Heart left ventricle (tissue), 13 donors: Measurements from ENCODE around the gene MAP7D3.

Source experiments
- CTCF ChIP-seq, 12 donors: fragments of 200-600 bp; sonication (generic) in 4 of 12; IDR thresholded peaks; one replicate each; pipeline versions ENCODE4 v1.5.0 to v1.8.0; 2018 to 2022; ENCODE audit warnings: antibody characterized with exemption in 12 of 12, mild to moderate bottlenecking in 5 of 12
- POLR2A ChIP-seq, 2 donors: fragments of 450-650 bp; IDR thresholded peaks; one replicate each; pipeline ENCODE4 v1.6.1; 2017; ENCODE audit warnings: antibody characterized with exemption in 2 of 2, mild to moderate bottlenecking in 2 of 2, moderate library complexity in 2 of 2
- donor health status: ischemic (EF 13 %, LVEDD 7.1; RV severe dilation, severe dysfunction).
- donor health status: DM: no; HTN: yes; CAD: no.
- donor health status: DM: no; HTN: no; CAD: no.
- donor health status: ischemic (EF 25% LVEDD 6.9; RV normal size, moderate dysfunction).
- donor health status: ischemic (EF 25% LVEDD 5.7; RV mildly dilated, moderate dysfunction).
- donor health status: ischemic (EF 35%, LVEDD 5.7; RV mildly dilated, moderate dysfunction).
- donor health status: nonischemic (EF 11% LVEDD 7.7; RV severe dilation, severe dysfunction).
- donor health status: DM: yes; HTN: yes; CAD: no.
- donor health status: PGD.
- donor health status: ischemic (EF 29% LVEDD 5.4; RV normal size, mild dysfunction).
- donor health status: nonischemic (EF 23%, LVEDD 6.1; RV moderate dilation, normal function).

- TF ChIP-seq POLR2A (IDR thresholded peaks at IDR 0.05) (no peak), CTCF (IDR thresholded peaks at IDR 0.05) (no peak)
Measured at GRCh38 chrX:136271300-136271699, 20.1 kb upstream of the MAP7D3 start.
